Mesodermal cell (in vitro differentiated cells): Measurements from ENCODE around the gene MCF2L2.

Experiments
- H3K27ac ChIP-seq: 2 replicates; pipeline ENCODE4 v1.7.0; 2013; ENCODE audit warnings: mild to moderate bottlenecking, low read depth, low read length, moderate library complexity; ENCODE audit not compliant: severe bottlenecking
- H3K36me3 ChIP-seq: 2 replicates; pipeline ENCODE4 v1.7.1; 2013; ENCODE audit warnings: mild to moderate bottlenecking, low read length, moderate library complexity; ENCODE audit not compliant: control insufficient read depth, insufficient read depth
- H3K4me1 ChIP-seq: one replicate; pipeline ENCODE4 v1.7.1; 2013; ENCODE audit warnings: mild to moderate bottlenecking, low read length; ENCODE audit not compliant: insufficient read depth, control insufficient read depth, poor library complexity, severe bottlenecking
- H3K4me3 ChIP-seq: 2 replicates; pipeline ENCODE4 v1.7.0; 2013; ENCODE audit warnings: low read length, control low read depth, mild to moderate bottlenecking; ENCODE audit not compliant: insufficient read depth, poor library complexity, severe bottlenecking; ENCODE audit errors: extremely low read depth
- H3K9me3 ChIP-seq: 2 replicates; pipeline ENCODE4 v1.7.1; 2013; ENCODE audit warnings: mild to moderate bottlenecking, low read length, moderate library complexity; ENCODE audit not compliant: control insufficient read depth
- WGBS, 2 experiments: methylation state at CpG; one replicate each; pipeline ENCODE4 v1.1.5; 2013; ENCODE audit warnings: missing lambda C conversion rate in 2 of 2; ENCODE audit not compliant: insufficient coverage in 2 of 2; 5-methylcytosine and 5-hydroxymethylcytosine counted together

MCF2L2 gene

GRCh38 chr3:183281126-183281797 lies 147.2 kb downstream of the MCF2L2 start:
- H3K4me1 ChIP-seq: peaks cover 7% of the 10 kb centered on the region
- H3K27ac ChIP-seq: no peak overlapping the region
- no peaks in the 10 kb centered on the region for H3K9me3 ChIP-seq
- H3K4me3 ChIP-seq: no peak overlapping the region
- 84 to 92% methylated on average over 6 to 7 of the region's 8 CpGs for WGBS, 2 experiments
- H3K36me3 ChIP-seq: no peaks in the 10 kb centered on the region

- no peaks in the 10 kb centered on the region for H3K36me3 ChIP-seq
- H3K4me1 ChIP-seq: no peaks in the 10 kb centered on the region
- H3K27ac ChIP-seq: no peak overlapping the region
- WGBS, 2 experiments: 83 to 84% methylated on average over 2 to 3 of the region's 3 CpGs
- no peak overlapping the region for H3K4me3 ChIP-seq
- H3K9me3 ChIP-seq: no peaks in the 10 kb centered on the region
These were observed 149.0 kb downstream of the MCF2L2 start for GRCh38 chr3:183279371-183279770.

GRCh38 chr3:183278479-183279088 lies 149.8 kb downstream of the MCF2L2 start:
- Histone ChIP-seq H3K27ac (no peak overlapping the region), H3K4me3 (no peak overlapping the region), H3K4me1 (no peaks in the 10 kb centered on the region), H3K9me3 (no peaks in the 10 kb centered on the region), H3K36me3 (no peaks in the 10 kb centered on the region)
- 90 to 100% methylated on average over 2 of the region's 4 CpGs for WGBS, 2 experiments

- 86 to 89% methylated on average over 1 of the region's 5 CpGs for WGBS, 2 experiments
- no peaks in the 10 kb centered on the region for H3K36me3 ChIP-seq
These were observed 151.2 kb downstream of the MCF2L2 start for GRCh38 chr3:183277260-183277659.

DNA sequence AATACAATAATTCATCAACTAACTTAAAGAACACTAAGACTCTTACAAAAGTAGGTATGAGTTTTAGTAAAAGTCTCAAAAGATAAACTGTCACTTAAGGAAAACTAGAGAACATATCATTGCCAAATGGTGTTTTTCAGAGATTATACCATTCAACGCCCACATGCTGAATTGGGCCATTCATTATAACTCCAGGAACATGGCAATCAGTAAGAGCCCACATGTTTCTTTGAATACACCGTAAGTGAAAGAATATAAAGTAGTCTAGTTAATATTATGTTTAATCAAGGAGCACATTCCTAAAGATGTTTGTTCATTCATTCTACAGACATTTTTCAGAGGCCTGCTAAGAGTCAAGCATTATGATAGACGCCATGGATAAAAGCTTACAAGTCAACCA lies 152.5 kb downstream of the MCF2L2 start:
- no peaks in the 10 kb centered on the region for H3K9me3 ChIP-seq
- no peaks in the 10 kb centered on the region for H3K36me3 ChIP-seq
- WGBS, 2 experiments: 100% methylated on average over 2 of the region's 3 CpGs; no CpG with 5 or more reads in 1 of the 2 experiments
- no peaks in the 10 kb centered on the region for H3K4me1 ChIP-seq
- no peak overlapping the region for H3K4me3 ChIP-seq
- H3K27ac ChIP-seq: no peak overlapping the region

More at GRCh38 chr3:183277260-183277659, 151.2 kb downstream of the MCF2L2 start:
- Histone ChIP-seq H3K9me3 (no peaks in the 10 kb centered on the region), H3K4me3 (no peak overlapping the region), H3K4me1 (no peaks in the 10 kb centered on the region), H3K27ac (no peak overlapping the region)

DNA sequence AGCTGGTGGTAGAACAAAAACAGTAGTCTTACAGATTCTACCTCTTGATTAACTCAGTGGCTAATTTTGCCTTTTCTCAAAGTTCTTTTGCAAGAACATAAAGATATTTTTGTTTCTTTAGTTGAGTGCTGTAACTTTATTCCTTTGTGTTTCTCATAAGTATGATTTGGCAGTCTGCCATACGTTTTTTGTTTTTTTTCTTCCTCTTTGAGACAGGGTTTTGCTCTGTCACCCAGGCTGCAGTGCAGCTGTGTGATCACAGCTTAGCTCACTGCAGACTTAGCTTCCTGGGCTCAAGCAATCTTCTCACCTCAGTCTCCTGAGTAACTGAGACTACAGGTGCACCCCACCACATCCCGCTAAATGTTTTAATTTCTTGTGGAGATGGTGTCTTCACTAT lies 153.0 kb downstream of the MCF2L2 start:
- Histone ChIP-seq H3K36me3 (peaks cover 3% of the 10 kb centered on the region), H3K9me3 (no peaks in the 10 kb centered on the region), H3K27ac (no peak overlapping the region), H3K4me1 (no peaks in the 10 kb centered on the region), H3K4me3 (no peak overlapping the region)
- 71 to 86% methylated on average over 1 of the region's 2 CpGs for WGBS, 2 experiments

- H3K4me1 ChIP-seq: no peaks in the 10 kb centered on the region
- no peak overlapping the region for H3K27ac ChIP-seq
- peaks cover 11% of the 10 kb centered on the region for H3K36me3 ChIP-seq
- no peaks in the 10 kb centered on the region for H3K9me3 ChIP-seq
- H3K4me3 ChIP-seq: no peak overlapping the region
- WGBS, 2 experiments: 79 to 88% methylated on average over 4 to 5 of the region's 5 CpGs
These were observed 153.8 kb downstream of the MCF2L2 start for GRCh38 chr3:183274609-183275008.

GRCh38 chr3:183272791-183273190 lies 155.6 kb downstream of the MCF2L2 start:
- Histone ChIP-seq H3K4me3 (no peak overlapping the region), H3K9me3 (no peaks in the 10 kb centered on the region), H3K4me1 (no peaks in the 10 kb centered on the region), H3K27ac (no peak overlapping the region), H3K36me3 (peaks cover 13% of the 10 kb centered on the region)

GRCh38 chr3:183272142-183272541 lies 156.3 kb downstream of the MCF2L2 start:
- H3K4me1 ChIP-seq: no peaks in the 10 kb centered on the region
- WGBS, 2 experiments: no CpG with 5 or more reads among the region's 3 CpGs
- H3K9me3 ChIP-seq: no peaks in the 10 kb centered on the region
- H3K36me3 ChIP-seq: peaks cover 13% of the 10 kb centered on the region
- no peak overlapping the region for H3K27ac ChIP-seq
- H3K4me3 ChIP-seq: no peak overlapping the region

DNA sequence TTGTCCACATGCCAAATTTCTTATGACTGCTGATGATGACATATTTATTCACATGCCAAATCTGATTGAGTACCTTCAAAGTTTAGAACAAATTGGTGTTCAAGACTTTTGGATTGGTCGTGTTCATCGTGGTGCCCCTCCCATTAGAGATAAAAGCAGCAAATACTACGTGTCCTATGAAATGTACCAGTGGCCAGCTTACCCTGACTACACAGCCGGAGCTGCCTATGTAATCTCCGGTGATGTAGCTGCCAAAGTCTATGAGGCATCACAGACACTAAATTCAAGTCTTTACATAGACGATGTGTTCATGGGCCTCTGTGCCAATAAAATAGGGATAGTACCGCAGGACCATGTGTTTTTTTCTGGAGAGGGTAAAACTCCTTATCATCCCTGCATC lies 158.1 kb downstream of the MCF2L2 start:
- H3K27ac ChIP-seq: no peak overlapping the region
- H3K4me1 ChIP-seq: peaks cover 10% of the 10 kb centered on the region
- H3K9me3 ChIP-seq: no peaks in the 10 kb centered on the region
- peaks cover 13% of the 10 kb centered on the region for H3K36me3 ChIP-seq
- 96 to 98% methylated on average over 5 to 7 of the region's 7 CpGs for WGBS, 2 experiments
- H3K4me3 ChIP-seq: no peak overlapping the region

- no peak overlapping the region for H3K27ac ChIP-seq
- no peaks in the 10 kb centered on the region for H3K9me3 ChIP-seq
- peaks cover 17% of the 10 kb centered on the region for H3K4me1 ChIP-seq
- peaks cover 13% of the 10 kb centered on the region for H3K36me3 ChIP-seq
- 80 to 88% methylated on average over 2 to 4 of the region's 13 CpGs for WGBS, 2 experiments
- H3K4me3 ChIP-seq: no peak overlapping the region
These were observed 159.1 kb downstream of the MCF2L2 start for GRCh38 chr3:183269345-183269744.
